HepG2 (cell line): ENCODE results near the gene USP36. TPM values are rescaled to one million over a fixed set of nuclear protein-coding genes. Genes with fewer than 3 reads are reported as not detected.

Source experiments
- ARNT2 ChIP-seq: sonication (generic); formaldehyde crosslinking; IDR thresholded peaks from 2 replicates; pipeline ENCODE4 v1.8.0; 2022; ENCODE audit warnings: mild to moderate bottlenecking, low read depth, missing genetic modification reagents, moderate library complexity
- BRCA1 ChIP-seq: sonication (generic); formaldehyde crosslinking; IDR thresholded peaks from 2 replicates; pipeline ENCODE4 v1.4.0; 2020; ENCODE audit warnings: missing genetic modification reagents
- DNMT3B ChIP-seq: conservative IDR thresholded peaks from 2 replicates; pipeline ENCODE4 v1.6.1; 2016; ENCODE audit warnings: missing biosample characterization, control low read depth
- GABPB1 ChIP-seq: IDR thresholded peaks from 2 replicates; pipeline ENCODE4 v1.6.1; 2016; ENCODE audit warnings: mild to moderate bottlenecking, missing genetic modification reagents, moderate library complexity, missing compliant biosample characterization
- KLF6 ChIP-seq: IDR thresholded peaks from 2 replicates; pipeline ENCODE4 v1.8.0; 2016; ENCODE audit warnings: missing biosample characterization, missing genetic modification reagents
- MTA1 ChIP-seq: sonication (generic); formaldehyde crosslinking; IDR thresholded peaks from 2 replicates; pipeline ENCODE4 v1.4.0; 2020; ENCODE audit warnings: missing genetic modification reagents, mild to moderate bottlenecking, borderline replicate concordance
- MZF1 ChIP-seq: sonication (generic); formaldehyde crosslinking; IDR thresholded peaks from 2 replicates; pipeline ENCODE4 v1.8.1; 2023; ENCODE audit warnings: mild to moderate bottlenecking, missing genetic modification reagents, borderline replicate concordance
- PAX8 ChIP-seq: sonication (generic); formaldehyde crosslinking; IDR thresholded peaks from 2 replicates; pipeline ENCODE4 v1.8.0; 2022; ENCODE audit warnings: mild to moderate bottlenecking, missing genetic modification reagents, borderline replicate concordance
- RFXANK ChIP-seq: IDR thresholded peaks from 2 replicates; pipeline ENCODE4 v1.6.1; 2016
- SRSF4 ChIP-seq: fragments of 200-400 bp; formaldehyde crosslinking; IDR thresholded peaks from one replicate; pipeline ENCODE4 v1.6.1; 2018; ENCODE audit warnings: mild to moderate bottlenecking, low read depth, low read length, moderate library complexity; ENCODE audit not compliant: poor library complexity, severe bottlenecking
- TCF7L2 ChIP-seq: IDR thresholded peaks from 2 replicates; pipeline ENCODE4 v1.6.1; 2011; ENCODE audit warnings: mild to moderate bottlenecking, low read depth, low read length, moderate library complexity
- ZBTB21 ChIP-seq: sonication (generic); formaldehyde crosslinking; IDR thresholded peaks from 2 replicates; pipeline ENCODE4 v1.4.0; 2020; ENCODE audit warnings: missing genetic modification reagents
- ZFX ChIP-seq: sonication (generic); formaldehyde crosslinking; IDR thresholded peaks from 2 replicates; pipeline ENCODE4 v1.4.0; 2020; ENCODE audit warnings: mild to moderate bottlenecking, low read depth, missing genetic modification reagents, moderate library complexity
- ZNF282 ChIP-seq: fragments of 450-650 bp; IDR thresholded peaks from 2 replicates; pipeline ENCODE4 v1.6.1; 2018; ENCODE audit not compliant: partially characterized antibody
- ZNF83 ChIP-seq: sonication (generic); formaldehyde crosslinking; IDR thresholded peaks from 2 replicates; pipeline ENCODE4 v1.4.0; 2020; ENCODE audit warnings: missing genetic modification reagents, mild to moderate bottlenecking, borderline replicate concordance
- polyA plus RNA-seq, 8 experiments: library from polyadenylated mRNA; depleted of rRNA in 3 of 8; stranded (reverse) in 7 of 8; unstranded in 1 of 8; fragments of >200 nt; fragmentation: Illumina TruSeq in 4 of 8; extraction: Trizol in 4 of 8; gene quantifications; 2 replicates each; pipeline versions ENCODE4 v1.2.1 to v1.2.3, GENCODE V29; 2011 to 2016; ENCODE audit warnings: low read depth in 4 of 8, missing spikeins in 1 of 8, mixed read lengths in 1 of 8; ENCODE audit not compliant: insufficient read depth in 1 of 8
- total RNA-seq, 5 experiments: library from RNA; depleted of rRNA; stranded (reverse); fragments of >200 nt; fragmentation: Illumina TruSeq; extraction: Trizol; gene quantifications; 2 replicates each; pipeline ENCODE4 v1.2.3, GENCODE V29; 2016; ENCODE audit warnings: low read depth in 1 of 5
- TF ChIP-seq, protein P1 (sequence below): sonication (generic); formaldehyde crosslinking; IDR thresholded peaks from 2 replicates; pipeline ENCODE4 v1.8.1; 2023; ENCODE audit warnings: mild to moderate bottlenecking, moderate library complexity, missing genetic modification reagents
- TF ChIP-seq, protein P2 (sequence below): sonication (generic); formaldehyde crosslinking; IDR thresholded peaks from 2 replicates; pipeline ENCODE4 v1.5.0; 2020; ENCODE audit warnings: mild to moderate bottlenecking, missing genetic modification reagents, borderline replicate concordance
- TF ChIP-seq, protein P3 (sequence below): sonication (generic); formaldehyde crosslinking; IDR thresholded peaks from 2 replicates; pipeline ENCODE4 v1.8.1; 2023; ENCODE audit warnings: missing genetic modification reagents, mild to moderate bottlenecking, borderline replicate concordance
- TF ChIP-seq, protein P4 (sequence below): sonication (generic); formaldehyde crosslinking; IDR thresholded peaks from 2 replicates; pipeline ENCODE4 v1.5.1; 2020; ENCODE audit warnings: mild to moderate bottlenecking, missing genetic modification reagents, moderate library complexity

Gene USP36
- total and polyA plus RNA-seq, 2 of the 13 experiments (the other 11 are each of a cell fraction or from before 2014, with no cell fraction given) = 29.6 to 45.9 TPM

DNA sequence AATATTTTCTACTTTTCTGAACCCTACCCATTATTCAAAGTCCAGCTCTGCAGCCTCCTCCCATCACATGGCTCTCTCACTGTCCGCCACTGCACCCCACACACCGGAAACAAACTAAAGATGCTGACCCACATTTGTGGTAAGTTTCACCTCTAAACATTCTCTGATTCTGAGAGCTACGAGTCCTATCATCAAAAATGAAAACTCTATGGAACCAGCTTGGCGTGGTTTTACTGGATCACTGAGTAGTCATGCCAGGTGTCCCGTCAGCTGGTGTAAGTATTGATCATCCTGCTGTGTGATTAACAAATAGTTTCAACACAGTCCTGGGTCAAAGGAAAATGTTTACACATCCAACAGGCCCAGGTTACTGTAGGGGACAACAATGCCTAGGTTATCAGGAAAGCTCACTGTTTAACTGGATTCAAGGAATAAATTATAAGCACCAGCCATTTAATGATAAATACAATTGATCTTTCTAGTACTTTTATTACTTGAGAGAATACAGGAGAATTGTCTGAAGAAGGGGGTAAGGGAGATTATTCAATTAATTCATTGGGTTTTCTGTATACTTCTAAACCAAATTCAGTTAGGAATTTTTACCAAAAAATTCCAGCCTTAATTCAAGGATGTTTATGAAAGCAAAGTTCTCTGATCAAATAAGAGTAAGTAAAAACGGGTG is 92.4 kb downstream of the USP36 start (continued):
- TF ChIP-seq PAX8 (CRISPR knock-in tag) (no peak), RFXANK (CRISPR knock-in tag) (peak; percentile 32; the same call in 1 of the 2 replicates), GABPB1 (CRISPR knock-in tag) (no peak; the same call in 1 of the 2 replicates), DNMT3B (CRISPR knock-in tag) (no peak), KLF6 (peak; percentile 33; the same call in 1 of the 2 replicates), SRSF4 (no peak), ZNF282 (no peak), TCF7L2 (no peak), ARNT2 (no peak), ZBTB21 (CRISPR knock-in tag) (no peak), MTA1 (CRISPR knock-in tag) (no peak), ZFX (peak; percentile 24), ZNF83 (CRISPR knock-in tag) (no peak), MZF1 (CRISPR knock-in tag) (no peak), BRCA1 (CRISPR knock-in tag) (no peak)
- TF ChIP-seq, protein P1, sequence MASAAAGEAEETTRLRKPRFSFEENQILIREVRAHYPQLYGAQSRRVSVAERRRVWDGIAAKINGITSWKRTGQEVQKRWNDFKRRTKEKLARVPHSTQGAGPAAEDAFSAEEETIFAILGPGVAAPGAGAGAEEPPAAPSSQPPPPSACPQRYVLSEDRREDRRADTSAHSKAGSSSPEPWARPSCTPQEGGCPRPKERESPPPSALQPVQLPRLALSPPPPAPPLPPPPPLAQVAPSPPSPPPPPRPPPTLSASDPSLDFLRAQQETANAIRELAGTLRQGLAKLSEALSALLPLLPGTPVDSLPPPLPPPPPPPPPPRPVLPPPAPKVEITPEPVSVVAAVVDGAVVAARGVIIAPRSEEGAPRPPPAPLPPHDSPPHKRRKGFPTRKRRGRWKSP (CRISPR knock-in tag) = no peak; the same call in 1 of the 2 replicates
- TF ChIP-seq, protein P2, sequence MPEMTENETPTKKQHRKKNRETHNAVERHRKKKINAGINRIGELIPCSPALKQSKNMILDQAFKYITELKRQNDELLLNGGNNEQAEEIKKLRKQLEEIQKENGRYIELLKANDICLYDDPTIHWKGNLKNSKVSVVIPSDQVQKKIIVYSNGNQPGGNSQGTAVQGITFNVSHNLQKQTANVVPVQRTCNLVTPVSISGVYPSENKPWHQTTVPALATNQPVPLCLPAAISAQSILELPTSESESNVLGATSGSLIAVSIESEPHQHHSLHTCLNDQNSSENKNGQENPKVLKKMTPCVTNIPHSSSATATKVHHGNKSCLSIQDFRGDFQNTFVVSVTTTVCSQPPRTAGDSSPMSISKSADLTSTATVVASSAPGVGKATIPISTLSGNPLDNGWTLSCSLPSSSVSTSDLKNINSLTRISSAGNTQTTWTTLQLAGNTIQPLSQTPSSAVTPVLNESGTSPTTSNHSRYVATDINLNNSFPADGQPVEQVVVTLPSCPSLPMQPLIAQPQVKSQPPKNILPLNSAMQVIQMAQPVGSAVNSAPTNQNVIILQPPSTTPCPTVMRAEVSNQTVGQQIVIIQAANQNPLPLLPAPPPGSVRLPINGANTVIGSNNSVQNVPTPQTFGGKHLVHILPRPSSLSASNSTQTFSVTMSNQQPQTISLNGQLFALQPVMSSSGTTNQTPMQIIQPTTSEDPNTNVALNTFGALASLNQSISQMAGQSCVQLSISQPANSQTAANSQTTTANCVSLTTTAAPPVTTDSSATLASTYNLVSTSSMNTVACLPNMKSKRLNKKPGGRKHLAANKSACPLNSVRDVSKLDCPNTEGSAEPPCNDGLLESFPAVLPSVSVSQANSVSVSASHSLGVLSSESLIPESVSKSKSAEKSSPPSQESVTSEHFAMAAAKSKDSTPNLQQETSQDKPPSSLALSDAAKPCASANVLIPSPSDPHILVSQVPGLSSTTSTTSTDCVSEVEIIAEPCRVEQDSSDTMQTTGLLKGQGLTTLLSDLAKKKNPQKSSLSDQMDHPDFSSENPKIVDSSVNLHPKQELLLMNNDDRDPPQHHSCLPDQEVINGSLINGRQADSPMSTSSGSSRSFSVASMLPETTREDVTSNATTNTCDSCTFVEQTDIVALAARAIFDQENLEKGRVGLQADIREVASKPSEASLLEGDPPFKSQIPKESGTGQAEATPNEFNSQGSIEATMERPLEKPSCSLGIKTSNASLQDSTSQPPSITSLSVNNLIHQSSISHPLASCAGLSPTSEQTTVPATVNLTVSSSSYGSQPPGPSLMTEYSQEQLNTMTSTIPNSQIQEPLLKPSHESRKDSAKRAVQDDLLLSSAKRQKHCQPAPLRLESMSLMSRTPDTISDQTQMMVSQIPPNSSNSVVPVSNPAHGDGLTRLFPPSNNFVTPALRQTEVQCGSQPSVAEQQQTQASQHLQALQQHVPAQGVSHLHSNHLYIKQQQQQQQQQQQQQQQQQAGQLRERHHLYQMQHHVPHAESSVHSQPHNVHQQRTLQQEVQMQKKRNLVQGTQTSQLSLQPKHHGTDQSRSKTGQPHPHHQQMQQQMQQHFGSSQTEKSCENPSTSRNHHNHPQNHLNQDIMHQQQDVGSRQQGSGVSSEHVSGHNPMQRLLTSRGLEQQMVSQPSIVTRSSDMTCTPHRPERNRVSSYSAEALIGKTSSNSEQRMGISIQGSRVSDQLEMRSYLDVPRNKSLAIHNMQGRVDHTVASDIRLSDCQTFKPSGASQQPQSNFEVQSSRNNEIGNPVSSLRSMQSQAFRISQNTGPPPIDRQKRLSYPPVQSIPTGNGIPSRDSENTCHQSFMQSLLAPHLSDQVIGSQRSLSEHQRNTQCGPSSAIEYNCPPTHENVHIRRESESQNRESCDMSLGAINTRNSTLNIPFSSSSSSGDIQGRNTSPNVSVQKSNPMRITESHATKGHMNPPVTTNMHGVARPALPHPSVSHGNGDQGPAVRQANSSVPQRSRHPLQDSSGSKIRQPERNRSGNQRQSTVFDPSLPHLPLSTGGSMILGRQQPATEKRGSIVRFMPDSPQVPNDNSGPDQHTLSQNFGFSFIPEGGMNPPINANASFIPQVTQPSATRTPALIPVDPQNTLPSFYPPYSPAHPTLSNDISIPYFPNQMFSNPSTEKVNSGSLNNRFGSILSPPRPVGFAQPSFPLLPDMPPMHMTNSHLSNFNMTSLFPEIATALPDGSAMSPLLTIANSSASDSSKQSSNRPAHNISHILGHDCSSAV = no peak
- TF ChIP-seq, protein P3, sequence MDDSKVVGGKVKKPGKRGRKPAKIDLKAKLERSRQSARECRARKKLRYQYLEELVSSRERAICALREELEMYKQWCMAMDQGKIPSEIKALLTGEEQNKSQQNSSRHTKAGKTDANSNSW (CRISPR knock-in tag) = no peak
- TF ChIP-seq, protein P4, sequence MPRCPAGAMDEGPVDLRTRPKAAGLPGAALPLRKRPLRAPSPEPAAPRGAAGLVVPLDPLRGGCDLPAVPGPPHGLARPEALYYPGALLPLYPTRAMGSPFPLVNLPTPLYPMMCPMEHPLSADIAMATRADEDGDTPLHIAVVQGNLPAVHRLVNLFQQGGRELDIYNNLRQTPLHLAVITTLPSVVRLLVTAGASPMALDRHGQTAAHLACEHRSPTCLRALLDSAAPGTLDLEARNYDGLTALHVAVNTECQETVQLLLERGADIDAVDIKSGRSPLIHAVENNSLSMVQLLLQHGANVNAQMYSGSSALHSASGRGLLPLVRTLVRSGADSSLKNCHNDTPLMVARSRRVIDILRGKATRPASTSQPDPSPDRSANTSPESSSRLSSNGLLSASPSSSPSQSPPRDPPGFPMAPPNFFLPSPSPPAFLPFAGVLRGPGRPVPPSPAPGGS (CRISPR knock-in tag) = no peak
